CD4-positive, alpha-beta T cell treated with Interleukin-21 for 1 hour (primary cell): ENCODE data around the gene FAHD2A.
"Not testable (repeated sequence)": the region's sequence is repeated elsewhere in the genome, so short reads cannot be mapped to it uniquely, and the experiment has no call there.

Source experiments
- DNase-seq: peaks from one replicate; pipeline ENCODE4 v3.0.0-alpha.2; 2020

The FAHD2A gene

GRCh38 chr2:95376311-95377215 is 25.9 kb upstream of the FAHD2A start:
- DNase-seq, result no peak

DNA sequence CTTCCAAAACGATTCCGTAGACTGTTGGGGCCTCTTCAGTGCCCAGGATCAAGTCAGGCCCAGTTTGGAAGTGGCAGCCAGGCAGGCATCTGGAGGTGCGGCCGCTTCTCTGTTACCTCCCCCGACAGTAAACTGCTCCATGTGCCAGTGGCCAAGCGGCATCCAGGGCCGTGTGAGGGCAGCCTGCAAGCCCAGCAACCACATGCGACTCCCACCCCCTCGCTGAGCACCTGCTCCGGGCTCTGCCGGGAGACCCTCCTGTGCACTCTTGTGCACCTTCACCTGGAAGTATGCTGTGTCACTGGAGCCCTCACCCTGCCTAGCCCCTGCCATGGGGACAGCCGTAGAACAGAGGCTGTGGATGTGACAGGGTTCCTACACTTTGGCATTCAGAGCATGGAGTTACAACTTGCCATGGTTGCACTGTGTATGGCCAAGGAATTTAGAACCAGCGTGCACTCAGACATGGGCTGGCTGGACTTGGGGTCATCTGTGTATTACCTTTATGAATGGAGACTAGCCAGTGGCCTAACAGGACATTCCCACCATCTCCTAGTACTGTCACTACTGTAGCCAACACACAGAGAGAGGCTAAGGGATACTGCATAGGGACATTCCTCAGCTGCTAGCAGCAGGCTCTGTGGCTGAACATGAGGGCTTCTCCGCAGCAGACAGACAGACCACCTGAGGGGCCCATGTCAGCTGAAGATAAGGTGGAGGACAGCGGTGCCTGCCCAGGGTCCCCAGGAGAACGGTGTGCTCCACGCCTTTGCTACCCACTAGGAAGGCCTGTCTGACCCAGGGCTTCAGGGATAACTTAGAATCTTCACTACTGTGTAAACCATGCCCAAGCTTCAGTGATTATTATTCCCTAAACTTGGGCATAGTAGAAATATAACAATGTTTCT is 25.0 kb upstream of the FAHD2A start:
- DNase-seq, result no peak

- DNase-seq, result not testable (repeated sequence)
These were observed 24.2 kb upstream of the FAHD2A start for GRCh38 chr2:95378281-95378680.

DNA sequence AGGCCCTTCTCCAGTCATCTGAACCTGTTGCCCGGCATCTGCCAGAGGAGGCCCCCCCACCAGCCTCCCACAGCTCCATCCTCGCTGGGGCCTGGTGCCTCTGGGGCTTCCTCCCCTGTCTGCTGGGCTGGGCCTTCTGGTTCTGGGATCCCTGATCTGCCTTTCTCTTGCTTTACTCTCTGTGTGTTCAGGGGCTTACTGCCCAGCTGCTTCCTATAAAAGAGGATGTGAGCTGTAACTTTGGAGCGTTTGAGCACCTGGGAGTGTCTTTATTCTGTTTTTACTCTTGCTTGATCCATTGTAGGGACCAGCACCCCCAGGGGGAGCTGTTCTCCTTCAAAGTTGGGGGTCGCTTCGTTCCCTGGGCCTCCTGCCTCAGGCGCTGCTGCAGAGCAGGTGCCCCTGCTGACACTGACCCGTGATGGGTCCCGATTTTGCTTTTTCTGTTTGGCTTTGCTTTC is 23.1 kb upstream of the FAHD2A start:
- no peak for DNase-seq

DNA sequence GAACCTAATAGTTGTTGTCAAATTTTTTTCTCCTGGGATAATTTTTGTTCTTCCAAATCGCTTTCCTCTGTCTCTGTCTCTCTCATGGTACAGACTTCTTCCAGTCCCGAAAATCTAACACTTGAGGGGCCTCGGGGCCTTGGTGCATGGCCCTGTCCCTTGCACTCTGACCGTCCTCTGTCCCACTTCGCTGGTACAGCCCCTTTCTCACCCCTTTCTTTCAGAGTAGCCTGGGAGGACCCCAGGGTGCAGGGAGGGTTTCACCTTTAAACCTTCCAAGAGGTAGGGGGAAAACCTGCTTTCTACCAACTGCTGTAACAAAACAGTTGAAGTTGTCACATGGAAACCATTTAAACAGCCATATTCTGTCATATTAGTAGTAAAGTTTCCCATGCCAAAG is 22.2 kb upstream of the FAHD2A start:
- DNase-seq, result no peak

GRCh38 chr2:95380731-95381130 is 21.8 kb upstream of the FAHD2A start:
- DNase-seq, result no peak

- no peak for DNase-seq
These were observed 21.0 kb upstream of the FAHD2A start for GRCh38 chr2:95381212-95382191.

DNA sequence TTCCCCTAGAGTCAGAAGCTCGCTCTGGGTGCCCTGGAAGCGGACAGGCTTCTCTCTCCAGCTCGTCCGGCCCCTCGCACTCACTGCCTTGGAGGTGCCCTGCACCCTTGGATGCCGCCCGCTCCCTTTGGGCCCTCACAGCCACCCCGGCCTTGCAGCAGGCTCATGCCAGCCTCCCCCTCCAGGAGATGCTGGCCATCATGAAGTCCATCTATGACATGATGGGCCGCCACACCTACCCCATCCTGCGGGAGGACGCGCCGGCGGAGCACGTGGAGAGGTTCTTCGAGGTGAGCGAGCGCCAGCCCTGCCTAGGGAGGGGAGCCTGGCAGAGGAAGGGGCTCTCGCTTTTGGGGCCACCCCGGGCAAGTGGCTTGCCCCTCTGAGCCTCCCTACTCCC is 20.3 kb upstream of the FAHD2A start:
- no peak for DNase-seq

- DNase-seq, result no peak
These were observed 19.5 kb upstream of the FAHD2A start for GRCh38 chr2:95382686-95383634.

DNA sequence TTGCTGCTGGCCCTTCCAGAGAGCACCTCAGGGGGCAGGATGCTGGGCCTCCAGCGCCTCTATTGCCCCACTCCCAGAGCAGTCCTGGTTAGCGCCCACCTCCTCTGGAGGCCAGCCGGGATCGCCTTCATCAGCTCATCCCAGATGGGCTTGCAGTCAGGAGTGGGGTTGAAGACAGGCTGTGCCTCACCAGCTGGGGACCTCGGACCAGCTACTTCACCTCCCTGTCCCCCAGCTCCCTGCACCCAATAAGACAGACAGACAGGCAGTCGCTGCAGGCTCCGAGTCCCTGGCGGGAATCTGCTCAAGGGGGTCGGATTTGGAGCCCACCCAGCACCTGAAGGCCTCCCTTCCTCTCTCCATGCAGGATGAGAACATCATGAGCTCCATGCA is 18.9 kb upstream of the FAHD2A start:
- no peak for DNase-seq

- DNase-seq, result no peak
These were observed 17.5 kb upstream of the FAHD2A start for GRCh38 chr2:95384854-95385569.

GRCh38 chr2:95385570-95385984 is 16.9 kb upstream of the FAHD2A start:
- no peak for DNase-seq

- DNase-seq, result no peak
These were observed 16.5 kb upstream of the FAHD2A start for GRCh38 chr2:95386031-95386430.

- no peak for DNase-seq
These were observed 15.2 kb upstream of the FAHD2A start for GRCh38 chr2:95387358-95387757.

- DNase-seq, result no peak
These were observed 14.3 kb upstream of the FAHD2A start for GRCh38 chr2:95388091-95388692.

DNA sequence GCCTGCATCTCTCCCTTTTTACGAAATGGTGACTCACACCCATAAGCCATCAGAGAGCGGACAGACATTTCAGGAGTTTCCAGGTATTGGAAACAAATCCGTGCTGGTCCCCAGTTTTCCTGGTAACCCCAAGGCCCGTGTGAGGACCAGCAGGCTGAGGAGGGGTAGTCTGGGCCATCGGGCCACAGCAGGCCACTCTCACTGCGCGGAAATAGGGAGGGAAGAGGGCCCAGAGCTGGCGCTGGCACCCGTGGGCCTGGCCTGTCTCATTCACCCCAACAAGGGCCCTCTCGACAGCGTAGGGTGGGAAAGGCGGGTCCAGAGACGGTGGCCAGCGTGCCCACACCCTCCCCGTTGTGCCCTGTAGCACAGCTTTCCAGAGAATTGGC is 13.7 kb upstream of the FAHD2A start:
- DNase-seq, result no peak

GRCh38 chr2:95389245-95390119 is 13.0 kb upstream of the FAHD2A start:
- DNase-seq, result peak; percentile 22

DNA sequence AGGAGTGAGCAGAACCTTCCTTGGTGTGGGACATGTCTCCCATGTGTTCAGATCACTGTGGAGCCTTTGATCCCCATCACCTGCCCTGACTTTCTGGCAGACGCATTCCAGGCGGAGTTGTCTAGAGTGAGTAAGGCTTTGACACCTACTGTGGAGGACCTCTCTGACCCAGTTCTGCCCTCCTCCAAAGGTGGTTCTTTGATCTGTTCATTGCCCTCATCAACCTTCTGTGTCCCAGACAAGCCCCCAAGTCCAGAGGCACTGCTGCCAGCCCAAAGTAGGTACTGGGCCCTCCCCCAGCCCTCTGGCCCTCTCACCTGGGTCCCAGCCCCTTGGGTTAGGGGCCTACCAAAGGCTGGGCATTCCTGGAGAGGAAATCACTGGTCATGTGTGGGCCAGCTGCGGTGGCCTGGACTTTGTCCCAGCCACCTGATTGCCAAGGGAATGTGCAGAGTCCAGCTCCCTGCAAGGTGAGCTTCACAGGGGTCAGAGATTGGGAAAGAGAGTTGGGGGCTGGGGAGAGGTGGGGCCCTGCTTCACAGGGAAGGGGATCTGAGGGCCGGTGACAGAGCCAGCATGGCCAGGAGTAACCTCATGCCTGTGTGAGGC is 12.1 kb upstream of the FAHD2A start:
- DNase-seq, result no peak

DNA sequence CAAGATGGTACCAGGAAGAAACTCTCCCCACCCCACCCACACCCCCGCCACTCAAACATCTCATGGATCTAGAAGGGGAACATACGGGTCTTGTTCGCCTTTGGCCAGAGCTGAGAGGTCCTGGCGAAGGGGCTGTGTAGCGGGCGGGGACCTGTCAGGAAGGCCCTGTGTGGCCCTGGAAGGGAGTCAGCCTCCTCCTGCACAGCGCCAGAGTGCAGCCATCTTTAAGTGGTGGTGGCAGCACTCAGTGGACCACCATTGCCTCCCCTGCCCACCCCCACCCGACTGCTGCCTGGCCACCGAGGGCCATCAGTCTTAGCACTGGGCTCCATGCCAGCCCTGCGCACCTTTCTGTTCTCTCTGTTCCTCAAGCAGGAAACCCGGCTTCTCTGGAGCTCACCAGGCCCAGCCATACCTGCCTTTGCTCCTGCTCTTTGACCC is 11.6 kb upstream of the FAHD2A start:
- no peak for DNase-seq
